ENCODE data around the gene PRKN. TPM values are rescaled to one million over a fixed set of nuclear protein-coding genes. Genes with fewer than 3 reads are reported as not detected.

Gene PRKN
- total and polyA plus RNA-seq, 9 of the 15 experiments (the other 6 are each of a cell fraction or from before 2014, with no cell fraction given), result 0.03 to 0.96 (median 0.15) TPM; not detected in 2

DNA sequence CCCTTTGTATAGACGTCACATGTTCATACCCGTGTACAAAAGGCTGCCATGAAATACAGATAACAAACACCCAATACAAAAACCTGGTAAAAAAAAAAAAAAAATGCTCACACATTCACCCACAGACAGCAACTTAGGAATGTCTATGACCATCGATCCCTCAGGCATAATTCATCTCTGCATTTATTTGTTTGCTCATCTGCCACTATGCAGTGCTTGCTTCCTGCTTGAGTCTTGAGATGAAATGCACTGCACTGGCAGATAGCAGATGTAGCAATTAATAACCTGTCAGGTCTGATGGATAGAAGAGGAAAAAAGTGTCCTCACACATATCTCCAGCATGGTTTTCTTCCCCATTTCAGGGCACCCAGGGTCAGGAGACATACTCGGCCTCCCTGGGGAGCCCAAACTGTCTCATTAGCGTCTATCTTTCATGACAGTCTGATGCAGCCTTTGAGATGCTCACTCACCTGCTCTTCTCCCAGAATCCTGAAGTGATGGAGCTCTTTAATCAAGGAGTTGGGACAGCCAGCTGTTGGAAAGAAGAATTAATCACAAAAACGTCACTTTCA is 1158.6 kb downstream of the PRKN start:
- BruUV-seq (replicated peaks), result no TSS peak
- in situ Hi-C loops (cut with MboI), result no loop called here
- Histone ChIP-seq H3K9me3 (replicated peaks; ENCODE audit: control insufficient read depth, insufficient read depth, low read depth, low read length) (no peaks in the 10 kb centered on the region), H3K4me1 (replicated peaks in 1 of 2; ENCODE audit: control insufficient read depth in 2 of 2, insufficient read depth in 2 of 2, low read length in 2 of 2) (no peaks in the 10 kb centered on the region), H3K79me2 (ENCODE audit: control insufficient read depth, insufficient read depth, low read length) (no peaks in the 10 kb centered on the region), H3K9me1 (ENCODE audit: control insufficient read depth, insufficient read depth, low read length) (no peaks in the 10 kb centered on the region), H2AFZ (ENCODE audit: low read depth, low read length) (no peak overlapping the region), H3K9ac (ENCODE audit: insufficient read depth in 1 of 2, low read depth in 2 of 2, low read length in 2 of 2) (no peak overlapping the region), H3K27ac (ENCODE audit: extremely low read depth, low read depth, low read length) (no peak overlapping the region), H4K20me1 (replicated peaks; ENCODE audit: control insufficient read depth, insufficient read depth, low read length) (no peaks in the 10 kb centered on the region), H3K36me3 (ENCODE audit: control insufficient read depth, insufficient read depth, low read length) (no peaks in the 10 kb centered on the region), H3K27me3 (ENCODE audit: control insufficient read depth in 2 of 2, insufficient read depth in 2 of 2, low read length in 2 of 2) (peaks cover 0 to 12% of the 10 kb centered on the region in 2 experiments; a peak in 2 of 5 replicates), H3K4me2 (ENCODE audit: insufficient read depth, low read length) (no peak overlapping the region), H3K4me3 (no peak overlapping the region)
- intact Hi-C loops (cut with micrococcal nuclease), result no loop called here
- no peak for FAIRE-seq
- no peak for DNase-seq (ENCODE audit: extremely low read depth in 1 of 4, low spot score in 3 of 4)
- POLR2A ChIA-PET, result interaction anchor here (1.1 kb wide), 1 partner anchor 195 kb away, joined by 3 read pairs; no protein-coding TSS in a partner anchor
- WGBS (ENCODE audit: insufficient coverage, low coverage, missing lambda C conversion rate), result 2% methylated on average over 6 of the region's 6 CpGs
- ATAC-seq, result no peak
- CTCF ChIA-PET (ENCODE audit: low intra/inter-chr PET ratio), result no interaction called here
- TF ChIP-seq TAF15 (IDR thresholded peaks at IDR 0.05; ENCODE audit: low read depth, low read length) (no peak), KDM2B (CRISPR knock-in tag; IDR thresholded peaks at IDR 0.05) (no peak)

DNA sequence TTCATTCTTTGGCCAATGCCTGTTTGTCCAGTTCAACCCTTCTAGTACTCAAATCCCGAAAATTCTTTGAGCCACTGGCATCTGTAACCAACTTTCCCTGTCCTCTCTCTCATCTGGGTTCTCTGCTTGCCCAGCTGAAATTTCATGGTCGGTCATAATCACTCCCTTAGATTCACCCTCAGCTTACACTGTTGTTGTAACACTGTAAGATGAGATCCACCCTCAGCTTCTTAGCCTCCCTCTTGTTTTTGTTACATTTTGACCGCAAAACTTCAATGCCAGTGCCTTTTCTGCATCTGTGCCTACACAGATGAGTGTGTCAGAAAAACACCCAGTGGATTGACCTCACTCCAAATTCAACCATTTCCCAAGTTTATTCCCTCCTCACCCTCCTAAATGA is 1162.6 kb downstream of the PRKN start:
- Histone ChIP-seq H3K36me3 (ENCODE audit: control insufficient read depth, insufficient read depth, low read length) (no peaks in the 10 kb centered on the region), H3K79me2 (ENCODE audit: control insufficient read depth, insufficient read depth, low read length) (no peaks in the 10 kb centered on the region), H3K4me3 (no peak overlapping the region), H3K4me1 (replicated peaks in 1 of 2; ENCODE audit: control insufficient read depth in 2 of 2, insufficient read depth in 2 of 2, low read length in 2 of 2) (no peaks in the 10 kb centered on the region), H3K9ac (ENCODE audit: insufficient read depth in 1 of 2, low read depth in 2 of 2, low read length in 2 of 2) (no peak overlapping the region), H3K4me2 (ENCODE audit: insufficient read depth, low read length) (no peak overlapping the region), H3K27me3 (ENCODE audit: control insufficient read depth in 2 of 2, insufficient read depth in 2 of 2, low read length in 2 of 2) (0 out of 5 replicates have a peak, but pooled peaks cover 0 to 8% of the 10 kb centered on the region in 2 experiments), H3K27ac (ENCODE audit: extremely low read depth, low read depth, low read length) (no peak overlapping the region), H3K9me3 (replicated peaks; ENCODE audit: control insufficient read depth, insufficient read depth, low read depth, low read length) (no peaks in the 10 kb centered on the region), H2AFZ (ENCODE audit: low read depth, low read length) (no peak overlapping the region), H3K9me1 (ENCODE audit: control insufficient read depth, insufficient read depth, low read length) (no peaks in the 10 kb centered on the region), H4K20me1 (replicated peaks; ENCODE audit: control insufficient read depth, insufficient read depth, low read length) (no peaks in the 10 kb centered on the region)
- intact Hi-C loops (cut with micrococcal nuclease), result no loop called here
- CTCF ChIA-PET (ENCODE audit: low intra/inter-chr PET ratio), result no interaction called here
- ATAC-seq (no peak), FAIRE-seq (no peak), DNase-seq (ENCODE audit: extremely low read depth in 1 of 4, low spot score in 3 of 4) (no peak)
- no peak for TF ChIP-seq HSF4 (CRISPR knock-in tag; IDR thresholded peaks at IDR 0.05; ENCODE audit: borderline replicate concordance)
- TF ChIP-seq, protein P1, sequence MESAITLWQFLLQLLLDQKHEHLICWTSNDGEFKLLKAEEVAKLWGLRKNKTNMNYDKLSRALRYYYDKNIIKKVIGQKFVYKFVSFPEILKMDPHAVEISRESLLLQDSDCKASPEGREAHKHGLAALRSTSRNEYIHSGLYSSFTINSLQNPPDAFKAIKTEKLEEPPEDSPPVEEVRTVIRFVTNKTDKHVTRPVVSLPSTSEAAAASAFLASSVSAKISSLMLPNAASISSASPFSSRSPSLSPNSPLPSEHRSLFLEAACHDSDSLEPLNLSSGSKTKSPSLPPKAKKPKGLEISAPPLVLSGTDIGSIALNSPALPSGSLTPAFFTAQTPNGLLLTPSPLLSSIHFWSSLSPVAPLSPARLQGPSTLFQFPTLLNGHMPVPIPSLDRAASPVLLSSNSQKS (CRISPR knock-in tag; IDR thresholded peaks at IDR 0.05), result no peak
- no peak for TF ChIP-seq ILF3 (IDR thresholded peaks at IDR 0.05; ENCODE audit: borderline replicate concordance)
- TF ChIP-seq MTA1 (IDR thresholded peaks at IDR 0.05; ENCODE audit: borderline replicate concordance), result no peak
- no peak for TF ChIP-seq ZC3H11A (IDR thresholded peaks at IDR 0.05; ENCODE audit: low read depth, low read length)
- TF ChIP-seq BHLHE40 (IDR thresholded peaks at IDR 0.05; ENCODE audit: low read length), result no peak
- no peak for TF ChIP-seq SMAD2 (IDR thresholded peaks at IDR 0.05; ENCODE audit: low read depth, low read length)
- no TSS peak for BruUV-seq (replicated peaks)
- WGBS (ENCODE audit: insufficient coverage, low coverage, missing lambda C conversion rate), result 2% methylated on average over 3 of the region's 3 CpGs
- POLR2A ChIA-PET, result interaction anchor here (1.5 kb wide), 1 partner anchor 10 kb away, joined by 3 read pairs; no protein-coding TSS in a partner anchor
- in situ Hi-C loops (cut with MboI), result no loop called here
